Gastrocnemius medialis (tissue), 4 donors: ENCODE measurements around the gene MARCHF2.

Source experiments
- CTCF ChIP-seq, 5 experiments: fragments of 450-650 bp in 3 of 5; fragments of 200-600 bp in 2 of 5; sonication (generic) in 2 of 5; IDR thresholded peaks in 4 of 5; conservative IDR thresholded peaks in 1 of 5; 1 replicate in 4 of 5; 2 replicates in 1 of 5; pipeline ENCODE4 v1.5.1; 2016 to 2019; ENCODE audit warnings: antibody characterized with exemption in 5 of 5, mild to moderate bottlenecking in 3 of 5, moderate library complexity in 3 of 5
- POLR2A ChIP-seq, 2 donors: fragments of 450-650 bp; IDR thresholded peaks; one replicate each; pipeline ENCODE4 v1.6.1; 2017; ENCODE audit warnings: antibody characterized with exemption in 2 of 2, mild to moderate bottlenecking in 2 of 2, moderate library complexity in 2 of 2

- no peak for TF ChIP-seq CTCF (IDR thresholded peaks at IDR 0.05 in 4 of 5, conservative IDR thresholded peaks at IDR 0.05 in 1 of 5)
- no peak for TF ChIP-seq POLR2A (IDR thresholded peaks at IDR 0.05)
These were observed 40.5 kb downstream of the MARCHF2 start for GRCh38 chr19:8453616-8454015.
